Forelimb muscle (tissue), 1 donor: ENCODE data around the gene ATP13A1. TPM values are rescaled to one million over a fixed set of nuclear protein-coding genes. Genes with fewer than 3 reads are reported as not detected.
"Not testable (repeated sequence)": the region's sequence is repeated elsewhere in the genome, so short reads cannot be mapped to it uniquely, and the experiment has no call there.

Experiments used
- DNase-seq: peaks from one replicate; pipeline ENCODE4 v3.0.0-alpha.2; 2013; ENCODE audit warnings: low read depth
- polyA plus RNA-seq: library from polyadenylated mRNA; unstranded; fragments of 120-200 nt; gene quantifications from one replicate; pipeline ENCODE4 v1.2.1, GENCODE V29; 2013; ENCODE audit not compliant: insufficient read length

The ATP13A1 gene
- polyA plus RNA-seq, 1 donor: 25.0 TPM

DNA sequence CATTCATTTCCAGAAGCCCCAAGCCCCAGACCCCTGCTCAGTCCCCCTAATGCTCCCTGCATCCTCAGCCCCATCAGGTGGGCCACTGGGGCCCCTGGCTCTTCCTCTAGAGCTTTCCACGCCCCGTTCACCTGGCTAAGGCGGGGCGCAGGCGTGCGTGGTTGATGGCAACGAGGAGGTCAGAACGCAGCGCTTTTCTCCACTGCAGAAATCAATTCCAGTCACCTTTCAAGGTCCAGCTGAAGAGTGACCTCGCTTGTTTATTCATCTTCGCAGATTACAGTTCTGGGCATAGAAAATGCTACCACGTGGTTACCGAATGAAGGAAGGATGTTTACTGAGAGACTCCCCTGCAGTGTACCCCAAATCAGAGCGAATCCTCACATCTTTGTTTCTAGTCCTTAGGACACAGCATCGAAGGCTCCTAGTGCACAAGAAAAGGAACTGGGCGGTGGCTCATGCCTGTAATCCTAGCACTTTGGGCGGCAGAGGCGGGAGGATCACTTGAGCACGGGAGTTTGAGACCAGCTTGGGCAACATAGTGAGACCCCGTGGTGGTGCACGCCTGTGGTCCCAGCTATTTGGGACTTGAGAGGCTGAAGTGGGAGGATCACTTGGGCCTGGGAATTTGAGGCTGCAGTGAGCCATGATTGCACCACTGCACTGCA is 44.2 kb downstream of the ATP13A1 start:
- DNase-seq: no peak

GRCh38 chr19:19618219-19619051 is 45.0 kb downstream of the ATP13A1 start, which contains the start of gene PBX4:
Gene PBX4 (minus strand): TSS chr19:19618687. CDS start chr19:19618629, 58 bp downstream.
- peak; percentile 72 for DNase-seq

DNA sequence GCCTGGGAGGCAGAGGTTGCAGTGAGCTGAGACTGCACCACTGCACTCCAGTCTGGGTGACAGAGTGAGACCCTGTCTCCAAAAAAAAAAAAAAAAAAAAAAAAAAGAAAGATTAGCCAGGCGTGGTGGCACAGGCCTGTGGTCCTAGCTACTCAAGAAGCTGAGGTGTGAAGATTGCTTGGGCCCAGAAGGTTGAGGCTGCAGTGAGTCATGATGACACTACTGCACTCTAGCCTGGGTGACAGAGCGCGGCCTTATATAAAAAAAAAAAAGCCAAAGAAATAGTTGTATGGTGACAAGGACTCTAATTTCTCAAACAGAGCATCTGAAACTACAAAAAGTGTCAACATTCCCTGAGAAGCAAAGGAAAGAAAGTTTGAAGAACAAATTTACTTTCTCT is 48.4 kb downstream of the ATP13A1 start:
- no peak for DNase-seq

DNA sequence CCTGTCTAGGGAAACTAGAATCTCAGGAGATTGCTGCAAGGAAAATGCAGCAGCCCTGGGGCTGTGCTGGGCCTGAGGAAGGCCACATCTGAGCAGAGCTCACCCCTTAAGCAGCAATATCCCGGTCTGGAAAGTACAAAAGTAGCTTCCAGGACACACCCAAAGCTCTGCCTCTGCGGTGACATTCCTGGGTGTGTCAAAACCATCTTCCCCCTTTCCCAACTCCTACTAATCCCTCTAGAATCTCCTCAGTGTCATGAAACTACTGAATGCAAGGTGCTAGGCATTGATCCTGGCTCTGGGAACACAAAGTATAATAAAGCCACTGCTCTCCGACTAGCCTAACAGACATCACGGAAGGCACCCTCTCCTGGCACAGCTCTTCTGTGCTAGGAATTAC is 50.0 kb downstream of the ATP13A1 start:
- no peak for DNase-seq

- no peak for DNase-seq
Measured at GRCh38 chr19:19610376-19611202, 52.9 kb downstream of the ATP13A1 start.

DNA sequence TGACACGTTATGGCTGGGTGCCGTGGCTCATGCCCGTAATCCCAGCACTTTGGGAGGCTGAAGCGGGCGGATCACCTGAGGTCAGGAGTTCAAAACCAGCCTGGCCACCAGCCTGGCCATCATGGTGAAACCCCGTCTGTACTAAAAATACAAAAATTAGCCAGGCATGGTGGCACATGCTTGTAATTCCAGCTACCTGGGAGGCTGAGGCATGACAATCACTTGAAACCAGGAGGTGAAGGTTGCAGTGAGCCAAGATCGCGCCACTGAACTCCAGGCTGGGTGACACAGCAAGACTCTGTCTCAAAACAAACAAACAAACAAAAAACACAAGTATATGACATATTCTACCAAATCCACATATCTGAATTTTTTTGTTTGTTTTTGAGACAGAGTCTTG is 56.8 kb downstream of the ATP13A1 start:
- DNase-seq: not testable (repeated sequence)

DNA sequence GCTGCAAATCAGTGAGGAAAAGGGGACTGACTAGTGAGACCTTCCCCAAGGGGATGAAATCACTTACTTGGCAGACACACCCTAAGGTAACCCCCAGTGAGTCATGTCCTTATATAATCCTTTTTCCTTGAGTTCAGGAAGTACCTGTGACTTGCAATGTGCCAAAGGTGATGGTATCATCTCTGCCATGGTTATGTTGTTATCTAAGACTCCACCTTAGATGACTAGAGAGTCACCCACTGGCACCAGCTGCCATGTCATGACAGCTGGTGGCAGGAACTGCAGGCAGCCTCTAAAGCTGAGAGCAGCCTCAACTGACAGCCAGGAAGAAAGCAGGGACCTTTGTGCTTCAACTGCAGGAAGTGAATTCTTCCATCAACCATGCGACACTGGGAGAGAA is 57.5 kb downstream of the ATP13A1 start:
- no peak for DNase-seq

- DNase-seq: no peak
Measured at GRCh38 chr19:19602713-19603324, 60.7 kb downstream of the ATP13A1 start.

DNA sequence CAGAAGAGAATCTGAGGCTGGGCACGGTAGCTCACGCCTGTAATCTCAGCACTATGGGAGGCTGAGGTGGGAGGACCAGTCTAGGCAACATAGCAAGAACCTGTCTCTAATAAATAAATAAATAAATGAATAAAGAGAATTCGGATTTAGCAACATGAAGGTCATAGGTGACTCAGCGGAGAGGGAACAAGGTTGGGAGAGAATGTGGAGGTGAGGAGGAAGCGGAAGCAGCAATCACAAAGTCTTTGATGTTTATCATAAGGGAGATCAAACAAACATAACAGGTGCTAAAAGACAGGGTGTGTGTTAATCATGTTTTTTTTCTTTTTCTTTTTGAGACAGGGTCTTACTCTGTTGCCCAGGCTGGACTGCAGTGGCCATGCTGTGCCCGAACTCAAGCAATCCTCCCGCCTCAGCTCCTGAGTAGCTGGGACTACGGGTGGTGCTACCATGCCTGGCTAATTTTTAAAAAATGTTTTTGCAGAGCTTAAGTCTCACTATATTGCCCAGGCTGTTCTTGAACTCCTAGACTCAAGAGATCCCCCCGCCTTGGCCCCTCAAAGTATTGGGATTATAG is 61.3 kb downstream of the ATP13A1 start:
- no peak for DNase-seq

GRCh38 chr19:19600793-19601330 is 62.6 kb downstream of the ATP13A1 start:
- DNase-seq: no peak

GRCh38 chr19:19598728-19599451 is 64.6 kb downstream of the ATP13A1 start:
- not testable (repeated sequence) for DNase-seq

DNA sequence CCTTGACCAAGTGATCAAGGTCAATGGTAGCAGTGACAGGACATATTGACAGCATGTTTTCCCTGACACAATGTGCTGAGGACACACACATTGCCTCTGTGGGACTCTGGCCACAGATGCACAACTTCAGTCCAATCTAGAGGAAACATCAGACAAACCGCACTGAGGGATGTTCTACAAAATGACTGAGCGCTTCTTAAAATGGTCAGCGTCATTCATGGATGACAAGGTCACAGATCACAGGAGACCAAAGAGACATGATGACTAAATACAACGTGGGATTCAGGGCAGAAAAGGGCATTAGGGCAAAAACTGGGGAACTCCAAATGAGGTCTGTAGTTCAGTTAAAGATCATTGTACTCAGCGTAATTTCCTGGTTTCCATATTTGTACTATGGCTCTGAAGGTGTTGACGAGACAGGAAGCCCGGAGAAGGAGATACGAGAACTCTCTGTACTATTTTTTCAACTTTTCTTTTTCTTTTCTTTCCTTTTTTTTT is 65.6 kb downstream of the ATP13A1 start:
- DNase-seq: no peak

Other genes with a start within 250 kb of the ATP13A1 start
- 0.56 TPM for gene TSSK6, start 148.1 kb downstream of the ATP13A1 start, polyA plus RNA-seq
- 187 TPM for gene NDUFA13, start 147.5 kb downstream of the ATP13A1 start, polyA plus RNA-seq
- 6.9 TPM for gene YJEFN3, start 134.8 kb downstream of the ATP13A1 start, polyA plus RNA-seq
- 2.2 TPM for gene CILP2, start 125.4 kb downstream of the ATP13A1 start, polyA plus RNA-seq
- 1.8 TPM for gene PBX4, start 45.0 kb downstream of the ATP13A1 start, polyA plus RNA-seq
- gene LPAR2, start 35.5 kb downstream of the ATP13A1 start, polyA plus RNA-seq: 4.6 TPM
- gene GMIP, start 20.0 kb downstream of the ATP13A1 start, polyA plus RNA-seq: 2.5 TPM
- 5.3 TPM for gene ZNF101, start 5.2 kb upstream of the ATP13A1 start, polyA plus RNA-seq
- 4.8 TPM for gene ZNF14, start 69.4 kb upstream of the ATP13A1 start, polyA plus RNA-seq
- gene ZNF506, start 158.1 kb upstream of the ATP13A1 start, polyA plus RNA-seq: 20.8 TPM
- 12.4 TPM for gene ZNF253, start 202.2 kb upstream of the ATP13A1 start, polyA plus RNA-seq
- 11.5 TPM for gene ZNF93, start 237.3 kb upstream of the ATP13A1 start, polyA plus RNA-seq